Measurements from ENCODE around the gene TOX3.

DNA sequence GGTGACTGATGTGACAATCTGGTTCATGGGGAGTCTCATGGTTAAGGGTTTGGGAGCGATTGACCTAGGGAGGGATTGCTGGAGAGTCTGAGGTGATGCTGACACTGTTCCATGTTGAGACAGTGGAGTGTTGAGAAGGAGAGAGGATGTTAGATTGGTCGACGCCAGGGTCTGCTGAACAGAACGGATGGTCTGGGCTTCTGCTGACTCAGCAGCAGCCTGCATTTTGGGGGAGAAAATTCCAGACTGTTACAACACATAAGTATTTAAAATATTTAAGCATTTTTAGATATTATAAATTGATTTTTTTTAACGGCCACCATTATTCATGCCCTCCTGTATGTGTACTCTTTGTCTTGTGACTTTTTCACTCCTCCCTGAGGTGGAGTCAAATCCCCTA lies 107.2 kb downstream of the TOX3 start:
- TF ChIP-seq EZH2 (IDR thresholded peaks at IDR 0.05; ENCODE audit: insufficient read depth, poor library complexity, severe bottlenecking) (no peak), EZH2phosphoT487 (IDR thresholded peaks at IDR 0.05; ENCODE audit: insufficient read depth, low read depth) (no peak)
